SK-N-MC (cell line): ENCODE measurements around the gene ARL5A.

Source experiments
- EZH2 ChIP-seq: fragments of 200-600 bp; sonication (generic); IDR thresholded peaks from one replicate; pipeline ENCODE4 v1.6.1; 2017; ENCODE audit warnings: antibody characterized with exemption
- POLR2AphosphoS5 ChIP-seq: IDR thresholded peaks from 2 replicates; pipeline ENCODE4 v1.6.1; 2012; ENCODE audit warnings: mild to moderate bottlenecking, low read depth, low read length, borderline replicate concordance

DNA sequence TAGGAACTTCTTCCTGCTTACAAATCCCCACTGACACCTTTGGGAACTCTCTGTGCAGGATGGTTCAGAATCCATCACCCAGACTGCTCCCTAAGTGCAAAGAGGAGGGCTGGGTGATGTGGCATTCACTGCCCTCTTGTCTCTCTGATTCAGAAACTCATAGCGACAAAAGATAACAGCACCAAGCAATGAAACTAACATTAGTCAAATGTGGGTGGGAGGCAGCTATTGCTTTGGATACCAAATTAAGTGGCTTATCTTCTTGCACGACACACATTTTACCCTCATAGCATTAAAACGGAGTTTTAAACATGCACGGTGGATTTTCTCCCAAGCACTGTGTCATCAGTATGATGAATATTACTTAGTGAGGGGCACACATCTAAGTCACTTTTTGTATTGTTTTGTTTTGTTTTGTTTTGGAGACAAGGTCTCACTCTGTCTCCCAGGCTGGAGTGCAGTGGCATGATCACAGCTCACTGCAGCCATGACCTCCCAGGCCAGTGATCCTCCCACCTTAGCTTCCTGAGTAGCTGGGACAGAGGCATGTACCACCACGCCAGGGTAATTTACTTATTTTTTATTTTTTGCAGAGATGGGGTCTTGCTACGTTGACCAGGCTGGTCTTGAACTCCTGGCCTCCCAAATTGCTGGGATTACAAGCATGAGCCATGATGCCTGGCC, 53.0 kb downstream of the ARL5A start:
- TF ChIP-seq POLR2AphosphoS5 = no peak
- TF ChIP-seq EZH2 = no peak
